ENCODE measurements around the gene SRGAP3. TPM values are rescaled to one million over a fixed set of nuclear protein-coding genes. Genes with fewer than 3 reads are reported as not detected.

The SRGAP3 gene
- total and polyA plus RNA-seq, 10 of the 15 experiments (the other 5 are each of a cell fraction or from before 2014, with no cell fraction given): 0.32 to 1.7 (median 0.99) TPM

- no peaks in the 10 kb centered on the region for H3K36me3 ChIP-seq (ENCODE audit: control insufficient read depth in 2 of 2, insufficient read depth in 2 of 2, low read length in 1 of 2)
- no peaks in the 10 kb centered on the region for H3K9me3 ChIP-seq (replicated peaks; ENCODE audit: control insufficient read depth, insufficient read depth, low read length)
- no peak for FAIRE-seq
- H3K4me2 ChIP-seq (ENCODE audit: control insufficient read depth, insufficient read depth): no peak overlapping the region
- RAD21 ChIA-PET (ENCODE audit: unreplicated experiment): no interaction called here
- intact Hi-C loops (cut with micrococcal nuclease; ENCODE audit: unreplicated experiment): no loop called here
- no peak for ATAC-seq
- no peak overlapping the region for H3K9ac ChIP-seq (ENCODE audit: control insufficient read depth, insufficient read depth, low read length)
- SMC1A ChIA-PET (ENCODE audit: uncharacterized antibody, unreplicated experiment): no interaction called here
- no peak for DNase-seq (ENCODE audit: low read depth, low spot score)
- no peaks in the 10 kb centered on the region for H3K4me1 ChIP-seq (ENCODE audit: control insufficient read depth, insufficient read depth, low read length)
- CTCF ChIA-PET: no interaction called here
- H3K27ac ChIP-seq (ENCODE audit: control insufficient read depth, insufficient read depth): no peak overlapping the region
- in situ Hi-C loops (cut with MboI): no loop called here
- H4K20me1 ChIP-seq (ENCODE audit: control insufficient read depth, insufficient read depth): no peaks in the 10 kb centered on the region
- no peaks in the 10 kb centered on the region for H3K27me3 ChIP-seq (replicated peaks in 1 of 2; ENCODE audit: control insufficient read depth in 2 of 2, insufficient read depth in 2 of 2, low read length in 1 of 2)
- H3K4me3 ChIP-seq: no peak overlapping the region
- whole genome bisulfite sequencing (ENCODE audit: insufficient coverage, insufficient replicate concordance, low lambda C conversion rate, missing lambda C conversion rate): 72% methylated on average over 5 of the region's 5 CpGs
- BruUV-seq (replicated peaks): no TSS peak
- no peaks in the 10 kb centered on the region for H3K79me2 ChIP-seq (ENCODE audit: control insufficient read depth, insufficient read depth, low read length)
- no peak overlapping the region for H2AFZ ChIP-seq (ENCODE audit: control insufficient read depth, low read depth, low read length)
- POLR2A ChIA-PET: interaction anchor here (1.8 kb wide), 1 partner anchor 10 kb away, joined by 4 read pairs; no protein-coding TSS in a partner anchor
- TF ChIP-seq GABPA (IDR thresholded peaks at IDR 0.05; ENCODE audit: low read depth): peak; percentile 75; the same call in 1 of the 2 replicates
- TF ChIP-seq ZBTB11 (CRISPR knock-in tag; IDR thresholded peaks at IDR 0.05): peak; percentile 59
- TF ChIP-seq SRF (IDR thresholded peaks at IDR 0.05; ENCODE audit: low read depth in 2 of 2, low read length in 2 of 2): no peak
- TF ChIP-seq SUZ12 (IDR thresholded peaks at IDR 0.05; ENCODE audit: unreplicated experiment): no peak
- no peak for TF ChIP-seq RCOR1 (conservative IDR thresholded peaks at IDR 0.05; ENCODE audit: low read depth, low read length)
- TF ChIP-seq ZZZ3 (IDR thresholded peaks at IDR 0.05; ENCODE audit: control insufficient read depth, insufficient read length, low read depth): no peak
- TF ChIP-seq DPF2 (IDR thresholded peaks at IDR 0.05): no peak
- no peak for TF ChIP-seq TCF7 (IDR thresholded peaks at IDR 0.05; ENCODE audit: borderline replicate concordance)
- no peak for TF ChIP-seq ZBTB40 (IDR thresholded peaks at IDR 0.05; ENCODE audit: borderline replicate concordance)
- no peak for TF ChIP-seq FOS (IDR thresholded peaks at IDR 0.05; ENCODE audit: borderline replicate concordance, extremely low read depth, insufficient read length)
- no peak for TF ChIP-seq RAD21 (IDR thresholded peaks at IDR 0.05; ENCODE audit: insufficient read depth, low read depth, low read length)
- no peak for TF ChIP-seq PAX5 (IDR thresholded peaks at IDR 0.05; ENCODE audit: borderline replicate concordance, low read depth, low read length)
- no peak for TF ChIP-seq ETV6 (conservative IDR thresholded peaks at IDR 0.05 in 1 of 2, IDR thresholded peaks at IDR 0.05 in 1 of 2; ENCODE audit: borderline replicate concordance in 1 of 2, low read depth in 1 of 2)
- no peak for TF ChIP-seq IRF5 (IDR thresholded peaks at IDR 0.05; ENCODE audit: borderline replicate concordance)
- no peak for TF ChIP-seq STAT3 (IDR thresholded peaks at IDR 0.05; ENCODE audit: low read depth, low read length)
Measured at GRCh38 chr3:9157651-9158362, 91.6 kb downstream of the SRGAP3 start.
